ENCODE data around the gene PCYT2. TPM values are rescaled to one million over a fixed set of nuclear protein-coding genes. Genes with fewer than 3 reads are reported as not detected.

Gene PCYT2
- total and polyA plus RNA-seq, 3 experiments from 2014 or later, result 30.3 to 35.7 (median 31.6) TPM

DNA sequence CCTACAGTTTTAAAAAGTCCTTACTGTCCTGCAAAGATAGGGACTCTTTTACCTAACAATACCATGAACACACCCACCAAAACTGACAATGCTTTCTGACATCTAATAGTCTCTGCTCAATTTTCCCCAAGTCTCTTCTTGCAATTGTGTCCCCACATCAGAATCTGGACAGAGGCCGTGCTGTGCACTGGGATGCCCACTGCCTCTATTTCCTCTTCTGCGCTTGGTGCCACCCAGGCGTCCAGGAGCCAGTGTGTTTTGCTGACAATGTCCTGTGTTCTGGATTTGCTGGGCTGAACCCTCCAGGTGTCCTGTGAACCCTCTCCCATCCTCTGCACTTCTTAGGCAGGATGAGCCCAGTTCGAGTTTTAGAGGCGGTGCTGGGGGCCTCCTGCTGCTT, 33.6 kb downstream of the PCYT2 start:
- Mint-ChIP-seq H3K4me3 (no peak overlapping the region), H3K36me3 (peaks cover 0 to 31% (median 3%) of the 10 kb centered on the region in 3 donors), H3K27ac (peak overlapping the region in 1 of 8 donors; percentile 63), H3K27me3 (no peaks in the 10 kb centered on the region), H3K4me1 (peaks cover 0 to 8% (median 4%) of the 10 kb centered on the region in 3 donors), H3K9me3 (no peaks in the 10 kb centered on the region)
- H3K4me3 ChIP-seq (ENCODE audit: low read length), result no peak overlapping the region
- DNase-seq, result no peak
- ChIA-PET POLR2A (no interaction called here), CTCF (interaction anchor here (0.7 kb wide), 1 partner anchor 283 kb away, joined by 3 read pairs; no protein-coding TSS in a partner anchor)
- H3K9me3 ChIP-seq (ENCODE audit: low read length), result no peaks in the 10 kb centered on the region
- peaks cover 7% of the 10 kb centered on the region for H3K4me1 ChIP-seq (ENCODE audit: insufficient read depth, low read length)
- H3K36me3 ChIP-seq (ENCODE audit: insufficient read depth, low read length), result peaks cover 5% of the 10 kb centered on the region
- H3K27ac ChIP-seq (ENCODE audit: low read depth, low read length), result no peak overlapping the region
- no peaks in the 10 kb centered on the region for H3K27me3 ChIP-seq (ENCODE audit: insufficient read depth, low read length, poor library complexity, severe bottlenecking)

DNA sequence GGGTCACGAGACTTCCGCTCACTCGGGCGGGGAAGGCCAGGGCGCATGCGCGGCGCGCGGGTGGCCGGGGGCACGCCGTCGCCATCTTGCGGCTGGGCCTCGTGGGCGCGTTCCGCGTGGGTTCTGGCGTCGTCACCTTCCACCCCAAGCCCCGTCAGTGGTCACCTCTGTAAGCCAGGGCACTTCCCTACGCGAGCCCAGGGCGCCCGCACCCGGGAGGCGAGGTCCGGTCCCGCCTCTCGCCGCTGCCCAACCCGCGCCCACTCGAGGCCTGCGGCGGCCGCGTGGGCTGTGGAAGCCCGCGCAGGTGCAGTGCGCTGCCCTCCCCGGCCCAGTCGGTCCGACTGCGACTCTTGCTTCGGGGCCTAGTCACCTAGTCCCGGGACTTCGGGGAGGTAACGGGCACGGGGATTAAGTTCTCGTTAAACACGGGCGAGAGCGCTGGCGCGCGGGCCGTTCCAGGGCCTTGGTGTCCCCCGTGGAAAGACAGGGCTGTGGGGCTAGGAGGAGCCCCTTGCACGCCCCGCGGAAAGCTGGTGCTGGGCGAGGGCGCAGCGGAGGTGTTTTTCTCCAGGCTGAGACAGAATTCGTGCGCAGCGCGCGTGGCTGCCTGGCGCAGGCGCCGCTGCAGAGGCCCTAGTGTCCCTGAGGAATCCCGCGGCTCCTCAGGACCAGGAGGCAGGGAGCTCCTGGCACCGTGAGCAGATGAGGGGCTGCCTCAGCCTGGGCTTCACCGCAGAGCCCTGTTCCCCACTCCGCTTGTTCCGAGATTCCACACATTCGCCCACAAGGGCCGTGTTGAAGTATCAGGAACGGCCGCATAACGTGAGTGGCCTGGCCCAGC, 39.6 kb downstream of the PCYT2 start:
- peaks cover 0 to 32% (median 2%) of the 10 kb centered on the region in 3 donors for H3K36me3 Mint-ChIP-seq

DNA sequence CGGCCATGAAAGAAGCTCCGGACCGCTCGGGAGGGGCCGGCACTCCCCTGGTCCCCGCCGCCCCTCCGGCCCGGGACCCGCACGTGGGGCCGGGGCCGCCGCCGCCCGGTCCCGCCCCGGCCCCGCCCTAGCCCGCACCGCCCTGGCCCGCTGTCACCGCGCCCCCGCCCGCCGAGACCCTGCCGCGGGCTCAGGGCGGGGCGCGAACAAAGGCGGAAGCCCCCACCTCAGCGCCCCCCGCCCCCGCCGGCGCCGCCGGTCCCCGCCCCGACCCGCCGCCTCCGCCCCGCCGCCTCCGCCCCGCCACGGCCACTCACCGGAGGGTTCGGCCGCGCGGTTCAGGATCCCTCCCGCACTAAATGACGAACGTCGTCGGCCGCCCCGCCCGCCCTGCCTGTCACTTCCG, 40.2 kb downstream of the PCYT2 start, which contains the start of gene ARHGDIA:
TSS of gene ARHGDIA (minus strand) at position 357 of the 406 bp plus-strand sequence. CDS start 1,407 bp downstream, outside the sequence.
- Mint-ChIP-seq H3K4me3 (peak within 1 kb of the TSS; percentile 86 to 94 (median 89)), H3K4me1 (peaks cover 23 to 53% (median 25%) of the 10 kb centered on the region in 3 donors), H3K27ac (peak within 1 kb of the TSS; percentile 93 to 99 (median 96)), H3K9me3 (no peaks in the 10 kb centered on the region), H3K27me3 (peaks cover 0 to 3% of the 10 kb centered on the region in 2 donors), H3K36me3 (peaks cover 0 to 32% (median 2%) of the 10 kb centered on the region in 3 donors)
- DNase-seq, result no peak
- Histone ChIP-seq H3K4me1 (ENCODE audit: insufficient read depth, low read length) (peaks cover 48% of the 10 kb centered on the region), H3K4me3 (ENCODE audit: low read length) (peak within 1 kb of the TSS; percentile 90), H3K36me3 (ENCODE audit: insufficient read depth, low read length) (peaks cover 21% of the 10 kb centered on the region), H3K9me3 (ENCODE audit: low read length) (no peaks in the 10 kb centered on the region), H3K27ac (ENCODE audit: low read depth, low read length) (peak within 1 kb of the TSS; percentile 98), H3K27me3 (ENCODE audit: insufficient read depth, low read length, poor library complexity, severe bottlenecking) (no peaks in the 10 kb centered on the region)
- CTCF ChIA-PET, result interaction anchor here (1.5 kb wide), 1 partner anchor 88 kb away, joined by 3 read pairs; no protein-coding TSS in a partner anchor
- POLR2A ChIA-PET, result interaction anchor here (0.5 to 3.1 kb wide), 6 partner anchors 10 to 168 kb away, joined by 4 to 32 read pairs (median 6); partner anchors contain the start of genes MAFG, MRPL12 and P4HB

More for the DNA sequence above, 39.6 kb downstream of the PCYT2 start:
- H3K27me3 Mint-ChIP-seq, result peaks cover 0 to 3% of the 10 kb centered on the region in 2 donors
- H3K27ac Mint-ChIP-seq, result peak overlapping the region; percentile 90 to 98 (median 94)
- Histone ChIP-seq H3K4me3 (ENCODE audit: low read length) (peak overlapping the region; percentile 90), H3K36me3 (ENCODE audit: insufficient read depth, low read length) (peaks cover 21% of the 10 kb centered on the region), H3K27me3 (ENCODE audit: insufficient read depth, low read length, poor library complexity, severe bottlenecking) (no peaks in the 10 kb centered on the region), H3K9me3 (ENCODE audit: low read length) (no peaks in the 10 kb centered on the region), H3K4me1 (ENCODE audit: insufficient read depth, low read length) (peaks cover 42% of the 10 kb centered on the region), H3K27ac (ENCODE audit: low read depth, low read length) (peak overlapping the region; percentile 98)
- POLR2A ChIA-PET, result interaction anchor here (0.6 to 3.1 kb wide), 5 partner anchors 10 to 218 kb away, joined by 3 to 32 read pairs (median 8); partner anchors contain the start of genes ALYREF, ANAPC11, MAFG and MRPL12
- no peaks in the 10 kb centered on the region for H3K9me3 Mint-ChIP-seq
- peak; percentile 95 to 98 (median 95) for DNase-seq
- H3K4me1 Mint-ChIP-seq, result peaks cover 23 to 50% (median 25%) of the 10 kb centered on the region in 3 donors
- CTCF ChIA-PET, result interaction anchor here (1.4 to 1.5 kb wide), 2 partner anchors 46 to 88 kb away, joined by 3 read pairs; no protein-coding TSS in a partner anchor
- peak overlapping the region; percentile 81 to 94 (median 88) for H3K4me3 Mint-ChIP-seq

DNA sequence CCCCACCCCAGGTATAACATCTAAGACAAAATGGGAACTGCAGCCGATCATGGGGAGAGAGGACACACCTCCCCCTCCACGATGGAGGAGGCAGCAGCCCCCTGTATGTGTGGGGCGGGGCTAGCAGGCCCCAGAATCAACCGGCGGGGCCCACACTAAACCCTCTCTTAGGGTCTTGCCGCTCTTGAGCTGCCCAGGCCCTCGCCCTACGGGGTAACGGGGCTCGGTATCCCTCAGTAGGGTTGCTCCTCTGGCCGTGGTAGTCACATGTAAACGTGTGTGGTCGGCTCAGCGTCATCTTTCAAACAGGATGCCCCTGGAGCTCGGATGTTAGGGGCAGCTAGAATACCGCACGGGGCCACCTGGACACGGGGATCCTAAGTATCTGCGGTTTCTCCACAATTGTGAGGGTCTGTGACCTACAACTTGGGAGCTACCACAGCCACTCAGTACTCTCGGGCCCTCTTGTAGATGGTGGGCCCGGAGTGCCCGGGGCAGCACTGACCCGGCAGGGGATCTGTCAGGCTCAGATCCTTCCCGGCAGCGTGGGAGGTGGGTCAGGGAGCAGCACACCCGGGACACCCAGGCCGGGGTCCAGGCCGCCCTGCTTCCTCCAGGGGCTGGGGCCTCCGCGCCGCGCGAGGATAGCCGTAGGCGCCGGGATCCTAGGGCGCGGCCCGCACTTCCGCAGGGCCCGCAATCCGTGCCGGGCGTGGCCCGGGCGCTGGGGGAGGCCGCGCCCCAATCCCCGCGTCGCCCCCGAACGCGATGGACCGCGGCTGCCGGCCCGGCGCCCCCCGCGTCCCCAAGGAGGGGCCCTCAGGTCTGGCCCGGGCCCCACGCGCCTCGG, 40.8 kb downstream of the PCYT2 start:
- peak overlapping the region; percentile 84 for H3K4me3 ChIP-seq (ENCODE audit: low read length)
- Mint-ChIP-seq H3K36me3 (peaks cover 0 to 34% (median 2%) of the 10 kb centered on the region in 3 donors), H3K27ac (peak overlapping the region; percentile 88 to 99 (median 93)), H3K27me3 (peaks cover 0 to 3% of the 10 kb centered on the region in 2 donors), H3K4me1 (peaks cover 23 to 55% (median 25%) of the 10 kb centered on the region in 3 donors), H3K4me3 (peak overlapping the region; percentile 82 to 92 (median 88)), H3K9me3 (no peaks in the 10 kb centered on the region)
- peaks cover 21% of the 10 kb centered on the region for H3K36me3 ChIP-seq (ENCODE audit: insufficient read depth, low read length)
- H3K27ac ChIP-seq (ENCODE audit: low read depth, low read length), result peak overlapping the region; percentile 96
- no peaks in the 10 kb centered on the region for H3K9me3 ChIP-seq (ENCODE audit: low read length)
- DNase-seq, result peak; percentile 28 to 69 (median 47)
- ChIA-PET CTCF (interaction anchor here (1.2 to 1.8 kb wide), 4 partner anchors 9 to 89 kb away, joined by 3 to 5 read pairs (median 4); partner anchors contain the start of genes MAFG and P4HB), POLR2A (interaction anchor here (0.5 to 3.1 kb wide), 9 partner anchors 9 to 228 kb away, joined by 3 to 32 read pairs (median 5); partner anchors contain the start of genes CENPX, FASN, LRRC45 and MAFG)
- H3K27me3 ChIP-seq (ENCODE audit: insufficient read depth, low read length, poor library complexity, severe bottlenecking), result no peaks in the 10 kb centered on the region
- peaks cover 50% of the 10 kb centered on the region for H3K4me1 ChIP-seq (ENCODE audit: insufficient read depth, low read length)

DNA sequence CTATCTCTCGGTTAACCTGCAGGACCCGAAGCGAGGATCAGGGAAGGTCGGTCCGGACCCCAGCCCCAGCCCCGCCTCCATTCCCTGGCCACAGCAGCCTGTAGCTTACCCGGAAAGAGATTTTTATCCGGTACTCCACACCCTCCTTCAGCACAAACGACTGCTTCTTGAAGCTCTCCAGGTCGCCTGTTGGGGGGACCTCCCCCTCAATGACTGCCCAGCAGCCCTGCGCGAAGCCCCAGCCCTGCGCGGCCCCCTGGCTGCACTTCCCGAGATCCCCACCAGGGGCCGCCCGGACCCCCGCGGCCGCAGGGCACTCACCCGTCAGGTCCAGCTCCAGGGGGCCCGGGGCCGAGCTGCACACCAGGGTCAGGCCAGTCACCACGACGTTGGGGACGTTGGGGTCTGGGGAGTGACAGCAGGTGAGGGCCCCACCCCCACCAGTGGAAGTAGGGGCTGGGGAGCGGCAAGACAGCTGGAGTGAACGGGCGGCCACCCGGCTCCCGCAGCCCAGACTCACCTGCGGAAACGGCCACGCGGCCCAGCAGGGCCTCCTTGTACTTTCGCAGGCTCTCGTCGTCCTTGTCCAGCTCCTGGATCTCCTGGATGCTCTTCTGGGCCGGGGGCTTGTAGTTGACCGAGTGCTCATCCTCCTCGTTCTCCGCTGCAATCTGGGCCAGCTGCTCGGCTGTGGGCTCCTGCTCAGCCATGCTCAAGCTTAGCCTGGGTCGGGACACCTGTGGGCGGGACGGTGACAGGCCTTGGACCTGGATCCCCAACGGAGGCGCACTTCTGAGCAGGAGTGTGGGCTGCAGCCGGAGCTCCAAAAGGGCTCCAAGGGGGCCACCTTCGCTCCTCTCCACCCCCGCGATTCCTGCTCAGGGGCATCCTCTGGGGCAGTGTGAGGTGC, 41.7 kb downstream of the PCYT2 start:
- Histone ChIP-seq H3K9me3 (ENCODE audit: low read length) (no peaks in the 10 kb centered on the region), H3K27ac (ENCODE audit: low read depth, low read length) (peak overlapping the region; percentile 96), H3K4me3 (ENCODE audit: low read length) (peak overlapping the region; percentile 84), H3K36me3 (ENCODE audit: insufficient read depth, low read length) (peaks cover 21% of the 10 kb centered on the region), H3K27me3 (ENCODE audit: insufficient read depth, low read length, poor library complexity, severe bottlenecking) (no peaks in the 10 kb centered on the region), H3K4me1 (ENCODE audit: insufficient read depth, low read length) (peaks cover 50% of the 10 kb centered on the region)
- H3K36me3 Mint-ChIP-seq, result peaks cover 0 to 34% (median 2%) of the 10 kb centered on the region in 3 donors
- H3K4me1 Mint-ChIP-seq, result peaks cover 23 to 54% (median 25%) of the 10 kb centered on the region in 3 donors
- ChIA-PET CTCF (interaction anchor here (0.7 to 1.8 kb wide), 11 partner anchors 9 to 90 kb away, joined by 3 to 5 read pairs (median 3); partner anchors contain the start of genes MAFG, P4HB and PPP1R27), POLR2A (interaction anchor here (0.6 to 3.1 kb wide), 8 partner anchors 8 to 229 kb away, joined by 3 to 32 read pairs (median 6); partner anchors contain the start of genes CENPX, FASN, LRRC45 and MAFG)
- H3K27ac Mint-ChIP-seq, result peak overlapping the region; percentile 88 to 99 (median 93)
- peak overlapping the region; percentile 82 to 92 (median 88) for H3K4me3 Mint-ChIP-seq
- peaks cover 0 to 3% of the 10 kb centered on the region in 2 donors for H3K27me3 Mint-ChIP-seq
- DNase-seq, result peak in 3 of 5 donors; percentile 21 to 39 (median 21)
- no peaks in the 10 kb centered on the region for H3K9me3 Mint-ChIP-seq

DNA sequence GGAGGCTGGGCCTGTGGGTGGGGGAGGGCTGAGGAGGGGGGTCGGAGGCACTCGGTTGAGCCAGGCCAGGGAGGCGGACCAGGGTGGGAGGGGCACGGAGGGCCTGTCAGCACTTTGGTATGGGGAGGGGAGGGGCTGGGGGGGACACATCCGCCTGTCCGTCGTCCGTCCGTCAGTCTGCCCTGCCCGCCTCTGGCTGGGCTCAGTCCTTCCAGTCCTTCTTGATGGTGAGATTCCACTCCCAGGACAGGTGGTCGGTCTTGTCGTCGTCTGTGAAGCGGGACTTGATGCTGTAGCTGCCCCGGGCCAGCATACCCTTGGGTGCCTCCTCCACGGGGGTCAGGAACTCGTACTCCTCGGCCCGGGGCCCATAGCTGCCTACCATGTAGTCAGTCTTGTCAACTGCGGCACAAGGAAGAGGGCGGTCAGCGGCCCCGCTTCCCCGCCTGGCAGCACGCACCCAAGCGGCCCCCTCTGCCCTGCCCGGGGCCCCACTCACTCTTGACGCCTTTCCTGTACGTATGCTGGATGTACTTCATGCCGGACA, 42.5 kb downstream of the PCYT2 start:
- POLR2A ChIA-PET, result no interaction called here
- Histone ChIP-seq H3K36me3 (ENCODE audit: insufficient read depth, low read length) (peaks cover 22% of the 10 kb centered on the region), H3K9me3 (ENCODE audit: low read length) (no peaks in the 10 kb centered on the region), H3K27ac (ENCODE audit: low read depth, low read length) (no peak overlapping the region), H3K27me3 (ENCODE audit: insufficient read depth, low read length, poor library complexity, severe bottlenecking) (no peaks in the 10 kb centered on the region), H3K4me3 (ENCODE audit: low read length) (no peak overlapping the region), H3K4me1 (ENCODE audit: insufficient read depth, low read length) (peaks cover 50% of the 10 kb centered on the region)
- no peak for DNase-seq
- CTCF ChIA-PET, result interaction anchor here (0.7 to 1.8 kb wide), 7 partner anchors 9 to 51 kb away, joined by 3 to 5 read pairs (median 3); partner anchors contain the start of gene PPP1R27
- peaks cover 0 to 34% (median 2%) of the 10 kb centered on the region in 3 donors for H3K36me3 Mint-ChIP-seq
- H3K4me1 Mint-ChIP-seq, result peaks cover 23 to 59% (median 26%) of the 10 kb centered on the region in 3 donors
- H3K27me3 Mint-ChIP-seq, result peaks cover 0 to 3% of the 10 kb centered on the region in 2 donors
- H3K27ac Mint-ChIP-seq, result peak overlapping the region in 3 of 8 donors; percentile 17 to 99 (median 61)
- H3K4me3 Mint-ChIP-seq, result peak overlapping the region in 2 of 7 donors; percentile 88 to 92
- no peaks in the 10 kb centered on the region for H3K9me3 Mint-ChIP-seq
